SH-SY5Y (cell line): ENCODE data around the gene ABHD17C.

Experiments used
- GATA2 ChIP-seq: IDR thresholded peaks from 2 replicates; pipeline ENCODE4 v1.6.1; 2011; ENCODE audit warnings: mild to moderate bottlenecking, low read depth, low read length
- GATA3 ChIP-seq: IDR thresholded peaks from 2 replicates; pipeline ENCODE4 v1.6.1; 2011; ENCODE audit warnings: low read depth, mild to moderate bottlenecking, low read length, moderate library complexity

- TF ChIP-seq GATA3: no peak
- TF ChIP-seq GATA2: no peak
These were observed at the start of gene ABHD17C for GRCh38 chr15:80695099-80695910.
